GM21381 (cell line): ENCODE results near the gene GP1BB.
"Not testable (repeated sequence)": the region's sequence is repeated elsewhere in the genome, so short reads cannot be mapped to it uniquely, and the experiment has no call there.

Experiments used
- ATAC-seq: cut with Tn5 transposase; IDR thresholded peaks from one replicate; pipeline ENCODE4 v1.9.1; 2021; ENCODE audit warnings: mild to moderate bottlenecking, moderate library complexity; ENCODE audit not compliant: unreplicated experiment

The GP1BB gene

GRCh38 chr22:19723232-19723982, at the start of gene GP1BB:
Gene GP1BB, plus strand, starts transcription at chr22:19723539. Its CDS starts 31 bp downstream, at chr22:19723570.
- no peak for ATAC-seq

GRCh38 chr22:19673660-19674059, 49.7 kb upstream of the GP1BB start:
- no peak for ATAC-seq

GRCh38 chr22:19674129-19674928, 49.0 kb upstream of the GP1BB start:
- no peak for ATAC-seq

GRCh38 chr22:19674929-19675253, 48.4 kb upstream of the GP1BB start:
- no peak for ATAC-seq

GRCh38 chr22:19675428-19675827, 47.9 kb upstream of the GP1BB start:
- ATAC-seq = no peak

GRCh38 chr22:19676437-19676836, 46.9 kb upstream of the GP1BB start:
- ATAC-seq = not testable (repeated sequence)

- ATAC-seq = no peak
Measured at GRCh38 chr22:19678949-19679521, 44.3 kb upstream of the GP1BB start.

- ATAC-seq = no peak
Measured at GRCh38 chr22:19679522-19680101, 43.7 kb upstream of the GP1BB start.

- no peak for ATAC-seq
Measured at GRCh38 chr22:19680287-19680881, 43.0 kb upstream of the GP1BB start.

GRCh38 chr22:19680911-19681862, 42.2 kb upstream of the GP1BB start:
- ATAC-seq = no peak

- ATAC-seq = no peak
Measured at GRCh38 chr22:19681863-19682245, 41.5 kb upstream of the GP1BB start.

GRCh38 chr22:19686946-19687345, 36.4 kb upstream of the GP1BB start:
- no peak for ATAC-seq

GRCh38 chr22:19687561-19688300, 35.6 kb upstream of the GP1BB start:
- no peak for ATAC-seq

GRCh38 chr22:19688301-19689290, 34.7 kb upstream of the GP1BB start:
- ATAC-seq = no peak

- no peak for ATAC-seq
Measured at GRCh38 chr22:19689408-19689807, 33.9 kb upstream of the GP1BB start.

GRCh38 chr22:19691007-19691720, 32.2 kb upstream of the GP1BB start:
- no peak for ATAC-seq

- ATAC-seq = no peak
Measured at GRCh38 chr22:19691721-19692341, 31.5 kb upstream of the GP1BB start.
